GM13977 (cell line): Measurements from ENCODE around the gene GNL3.
A peak's percentile ranks its signal among the peaks of the same experiment; 100 is the strongest.

ENCODE experiments used
- DNase-seq: peaks from one replicate; pipeline ENCODE4 v3.0.0; 2012; ENCODE audit warnings: low spot score
- CTCF ChIP-seq: IDR thresholded peaks from 2 replicates; pipeline ENCODE4 v1.5.1; 2012; ENCODE audit warnings: mild to moderate bottlenecking, control low read depth; ENCODE audit not compliant: insufficient read depth; ENCODE audit errors: extremely low read depth, missing control alignments
- in situ Hi-C: fragments of 300-500 bp; cut with MboI; formaldehyde crosslinking; loops from one replicate; pipeline ENCODE4 v1.12.0; 2022; ENCODE audit warnings: low sequenced_read_pairs, low pct_unique_long_range_greater_than_20kb, mixed read lengths, inconsistent platforms; ENCODE audit not compliant: unreplicated experiment

The GNL3 gene

GRCh38 chr3:52685709-52686691, at the start of gene GNL3, which contains the start of gene PBRM1:
GNL3 (plus strand) TSS chr3:52686032; CDS start chr3:52686093, 61 bp downstream.
PBRM1 (minus strand) TSS chr3:52685913.
- peak; percentile 94 for DNase-seq
- no peak for TF ChIP-seq CTCF
- in situ Hi-C loops = no loop called here

GRCh38 chr3:52636673-52637072, 49.2 kb upstream of the GNL3 start:
- in situ Hi-C loops = no loop called here
- DNase-seq = no peak
- TF ChIP-seq CTCF = no peak

- no peak for TF ChIP-seq CTCF
- in situ Hi-C loops = no loop called here
- DNase-seq = no peak
These were observed 40.3 kb upstream of the GNL3 start for GRCh38 chr3:52645549-52645948.

GRCh38 chr3:52649461-52650210, 36.2 kb upstream of the GNL3 start:
- in situ Hi-C loops = no loop called here
- TF ChIP-seq CTCF = no peak
- no peak for DNase-seq

GRCh38 chr3:52650439-52650838, 35.4 kb upstream of the GNL3 start:
- in situ Hi-C loops = no loop called here
- DNase-seq = no peak
- no peak for TF ChIP-seq CTCF

GRCh38 chr3:52651592-52651991, 34.2 kb upstream of the GNL3 start:
- in situ Hi-C loops = no loop called here
- no peak for TF ChIP-seq CTCF
- no peak for DNase-seq
